NB4 (cell line): ENCODE measurements around the gene ZBTB5.

Source experiments
- CTCF ChIP-seq: IDR thresholded peaks from one replicate; pipeline ENCODE4 v1.5.1; 2012; ENCODE audit warnings: low read depth, low read length
- MYC ChIP-seq: IDR thresholded peaks from 2 replicates; pipeline ENCODE4 v1.6.1; 2011; ENCODE audit warnings: low read depth, low read length
- POLR2A ChIP-seq: IDR thresholded peaks from 2 replicates; pipeline ENCODE4 v1.6.1; 2011; ENCODE audit warnings: mild to moderate bottlenecking; ENCODE audit not compliant: insufficient read length; ENCODE audit errors: extremely low read depth

- TF ChIP-seq CTCF: no peak
- no peak for TF ChIP-seq MYC
- no peak for TF ChIP-seq POLR2A
Measured at GRCh38 chr9:37405764-37406380, 59.4 kb downstream of the ZBTB5 start.
